Trophoblast cell (in vitro differentiated cells and primary cell): ENCODE results near the gene TM7SF2.
"Not testable (repeated sequence)": the region's sequence is repeated elsewhere in the genome, so short reads cannot be mapped to it uniquely, and the experiment has no call there.

ENCODE experiments used
- DNase-seq, 2 donors: peaks; one replicate each; pipeline ENCODE4 v3.0.0-alpha.2; 2016
- H2AFZ ChIP-seq: 2 replicates; pipeline ENCODE4 v1.6.1; 2013; ENCODE audit warnings: low read length, moderate library complexity, mild to moderate bottlenecking; ENCODE audit not compliant: insufficient read depth, poor library complexity
- H2AK5ac ChIP-seq: 2 replicates; pipeline ENCODE4 v1.6.1; 2013; ENCODE audit warnings: mild to moderate bottlenecking, low read length
- H2BK120ac ChIP-seq: 2 replicates; pipeline ENCODE4 v1.6.1; 2013; ENCODE audit warnings: low read length, mild to moderate bottlenecking, moderate library complexity; ENCODE audit not compliant: insufficient read depth, poor library complexity
- H2BK12ac ChIP-seq: 2 replicates; pipeline ENCODE4 v1.6.1; 2013; ENCODE audit warnings: mild to moderate bottlenecking, low read length, moderate library complexity
- H2BK5ac ChIP-seq: 2 replicates; pipeline ENCODE4 v1.6.1; 2013; ENCODE audit warnings: low read length, low read depth, moderate library complexity, mild to moderate bottlenecking; ENCODE audit not compliant: poor library complexity
- H3K14ac ChIP-seq: 2 replicates; pipeline ENCODE4 v1.6.1; 2013; ENCODE audit warnings: mild to moderate bottlenecking, low read length
- H3K18ac ChIP-seq: 2 replicates; pipeline ENCODE4 v1.6.1; 2013; ENCODE audit warnings: mild to moderate bottlenecking, low read length
- H3K23ac ChIP-seq: 2 replicates; pipeline ENCODE4 v1.6.1; 2013; ENCODE audit warnings: low read length
- H3K27ac ChIP-seq: 2 replicates; pipeline ENCODE4 v1.5.1; 2013; ENCODE audit warnings: low read depth, mild to moderate bottlenecking, inconsistent platforms, low read length, moderate library complexity
- H3K27me3 ChIP-seq: 2 replicates; pipeline ENCODE4 v1.6.1; 2013; ENCODE audit warnings: inconsistent platforms, mild to moderate bottlenecking, low read length, moderate library complexity; ENCODE audit not compliant: insufficient read depth
- H3K36me3 ChIP-seq, 2 experiments: 1 replicate in 1 of 2; 2 replicates in 1 of 2; pipeline ENCODE4 v1.6.1; 2013; ENCODE audit warnings: low read length in 2 of 2, mild to moderate bottlenecking in 2 of 2, moderate library complexity in 1 of 2; ENCODE audit not compliant: insufficient read depth in 2 of 2, control insufficient read depth in 1 of 2
- H3K4ac ChIP-seq: 2 replicates; pipeline ENCODE4 v1.6.1; 2013; ENCODE audit warnings: low read depth, mild to moderate bottlenecking, low read length, moderate library complexity
- H3K4me1 ChIP-seq, 2 experiments: 1 replicate in 1 of 2; 2 replicates in 1 of 2; pipeline ENCODE4 v1.6.1; 2013; ENCODE audit warnings: low read length in 2 of 2, mild to moderate bottlenecking in 2 of 2, moderate library complexity in 1 of 2; ENCODE audit not compliant: insufficient read depth in 2 of 2, control insufficient read depth in 1 of 2
- H3K4me2 ChIP-seq: 2 replicates; pipeline ENCODE4 v1.6.1; 2013; ENCODE audit warnings: inconsistent platforms, mild to moderate bottlenecking, low read length, moderate library complexity
- H3K4me3 ChIP-seq: 2 replicates; pipeline ENCODE4 v1.5.1; 2013; ENCODE audit warnings: mild to moderate bottlenecking, low read depth, low read length, inconsistent platforms
- H3K79me1 ChIP-seq: one replicate; pipeline ENCODE4 v1.6.1; 2013; ENCODE audit warnings: low read length
- H3K79me2 ChIP-seq: 2 replicates; pipeline ENCODE4 v1.6.1; 2013; ENCODE audit warnings: low read length, mild to moderate bottlenecking; ENCODE audit not compliant: control insufficient read depth, insufficient read depth, poor library complexity
- H3K9ac ChIP-seq: 2 replicates; pipeline ENCODE4 v1.6.1; 2013; ENCODE audit warnings: mild to moderate bottlenecking, low read length
- H3K9me3 ChIP-seq: 2 replicates; pipeline ENCODE4 v1.6.1; 2013; ENCODE audit warnings: low read depth, mild to moderate bottlenecking, control low read depth, inconsistent platforms, low read length; ENCODE audit not compliant: insufficient read depth
- H4K12ac ChIP-seq: 2 replicates; pipeline ENCODE4 v1.6.1; 2013; ENCODE audit warnings: low read depth, mild to moderate bottlenecking, low read length, moderate library complexity
- H4K8ac ChIP-seq: 2 replicates; pipeline ENCODE4 v1.6.1; 2013; ENCODE audit warnings: low read depth, mild to moderate bottlenecking, low read length, moderate library complexity
- H4K91ac ChIP-seq: one replicate; pipeline ENCODE4 v1.6.1; 2013; ENCODE audit warnings: low read depth, mild to moderate bottlenecking, low read length, moderate library complexity
- WGBS: extraction: QIAGEN DNeasy Blood & Tissue Kit; methylation state at CpG from one replicate; pipeline ENCODE4 v1.1.7; 2013; ENCODE audit warnings: missing lambda C conversion rate; ENCODE audit not compliant: insufficient read length, insufficient coverage; ENCODE audit errors: extremely low coverage; 5-methylcytosine and 5-hydroxymethylcytosine counted together

The TM7SF2 gene

GRCh38 chr11:65118097-65118837, 6.6 kb downstream of the TM7SF2 start:
- Histone ChIP-seq H3K36me3 (peaks cover 38 to 47% of the 10 kb centered on the region in 2 experiments), H2AK5ac (no peak overlapping the region), H2BK12ac (no peak overlapping the region), H3K18ac (no peak overlapping the region), H2BK5ac (no peak overlapping the region), H3K9ac (no peak overlapping the region), H3K4me3 (no peak overlapping the region), H3K9me3 (no peaks in the 10 kb centered on the region), H4K8ac (peak overlapping the region; percentile 37), H2BK120ac (no peak overlapping the region), H3K4me2 (no peak overlapping the region), H3K27ac (no peak overlapping the region), H4K91ac (no peak overlapping the region), H3K4me1 (peaks cover 10 to 16% of the 10 kb centered on the region in 2 experiments), H4K12ac (no peak overlapping the region), H2AFZ (no peak overlapping the region), H3K14ac (no peak overlapping the region), H3K79me1 (peaks cover 15% of the 10 kb centered on the region), H3K23ac (no peak overlapping the region), H3K4ac (no peak overlapping the region), H3K79me2 (peaks cover 21% of the 10 kb centered on the region), H3K27me3 (no peaks in the 10 kb centered on the region)
- DNase-seq: no peak
- no CpG with 5 or more reads among the region's 18 CpGs for WGBS

GRCh38 chr11:65118891-65119669, 7.4 kb downstream of the TM7SF2 start:
- H3K9ac ChIP-seq, H4K91ac ChIP-seq, H4K12ac ChIP-seq, H3K9me3 ChIP-seq, H2AFZ ChIP-seq, H3K27me3 ChIP-seq, H2BK120ac ChIP-seq, H3K23ac ChIP-seq, DNase-seq, H2AK5ac ChIP-seq, H3K18ac ChIP-seq, H3K14ac ChIP-seq, H4K8ac ChIP-seq, H3K4me3 ChIP-seq, H2BK5ac ChIP-seq, H3K4me2 ChIP-seq, H3K27ac ChIP-seq, H2BK12ac ChIP-seq, H3K4ac ChIP-seq: not testable (repeated sequence)
- peaks cover 21% of the 10 kb centered on the region for H3K79me2 ChIP-seq
- H3K36me3 ChIP-seq: peaks cover 39 to 47% of the 10 kb centered on the region in 2 experiments
- H3K79me1 ChIP-seq: peaks cover 15% of the 10 kb centered on the region
- no CpG with 5 or more reads among the region's 18 CpGs for WGBS
- H3K4me1 ChIP-seq: peaks cover 8 to 13% of the 10 kb centered on the region in 2 experiments

- Histone ChIP-seq H3K79me2 (peaks cover 21% of the 10 kb centered on the region), H3K36me3 (peaks cover 42 to 50% of the 10 kb centered on the region in 2 experiments), H2BK120ac (no peak overlapping the region), H3K14ac (no peak overlapping the region), H3K4ac (no peak overlapping the region), H3K18ac (no peak overlapping the region), H4K91ac (no peak overlapping the region), H4K8ac (no peak overlapping the region), H3K4me3 (no peak overlapping the region), H3K27ac (no peak overlapping the region), H3K9ac (no peak overlapping the region), H2BK12ac (no peak overlapping the region), H3K79me1 (peaks cover 15% of the 10 kb centered on the region), H2AK5ac (no peak overlapping the region), H3K9me3 (no peaks in the 10 kb centered on the region), H2BK5ac (no peak overlapping the region), H4K12ac (no peak overlapping the region), H3K23ac (no peak overlapping the region), H3K27me3 (no peaks in the 10 kb centered on the region), H3K4me1 (peaks cover 8 to 13% of the 10 kb centered on the region in 2 experiments), H3K4me2 (no peak overlapping the region), H2AFZ (no peak overlapping the region)
- no peak for DNase-seq
Observed at GRCh38 chr11:65119670-65119995, 8.0 kb downstream of the TM7SF2 start.

- Histone ChIP-seq H2AK5ac (no peak overlapping the region), H3K4me1 (peaks cover 8 to 13% of the 10 kb centered on the region in 2 experiments), H3K14ac (no peak overlapping the region), H3K9me3 (no peaks in the 10 kb centered on the region), H4K8ac (no peak overlapping the region), H4K91ac (no peak overlapping the region), H3K4ac (no peak overlapping the region), H4K12ac (peak overlapping the region; percentile 50), H3K79me2 (peaks cover 21% of the 10 kb centered on the region), H3K18ac (no peak overlapping the region), H3K9ac (no peak overlapping the region), H2BK120ac (no peak overlapping the region), H3K79me1 (peaks cover 15% of the 10 kb centered on the region), H3K27me3 (no peaks in the 10 kb centered on the region), H2BK12ac (no peak overlapping the region), H3K23ac (no peak overlapping the region), H3K27ac (no peak overlapping the region), H2BK5ac (no peak overlapping the region), H3K36me3 (peaks cover 40 to 50% of the 10 kb centered on the region in 2 experiments), H3K4me3 (no peak overlapping the region), H2AFZ (no peak overlapping the region), H3K4me2 (peak overlapping the region; percentile 74)
- DNase-seq: no peak
- no CpG with 5 or more reads among the region's 3 CpGs for WGBS
Observed at GRCh38 chr11:65120831-65121230, 9.2 kb downstream of the TM7SF2 start.
